NCI-H524 (cell line): ENCODE data around the gene FRMD4A.

Source experiments
- DNase-seq, 2 experiments: peaks; one replicate each; lab custom pipeline; 2025; lab: John Stamatoyannopoulos, UW

FRMD4A gene

DNA sequence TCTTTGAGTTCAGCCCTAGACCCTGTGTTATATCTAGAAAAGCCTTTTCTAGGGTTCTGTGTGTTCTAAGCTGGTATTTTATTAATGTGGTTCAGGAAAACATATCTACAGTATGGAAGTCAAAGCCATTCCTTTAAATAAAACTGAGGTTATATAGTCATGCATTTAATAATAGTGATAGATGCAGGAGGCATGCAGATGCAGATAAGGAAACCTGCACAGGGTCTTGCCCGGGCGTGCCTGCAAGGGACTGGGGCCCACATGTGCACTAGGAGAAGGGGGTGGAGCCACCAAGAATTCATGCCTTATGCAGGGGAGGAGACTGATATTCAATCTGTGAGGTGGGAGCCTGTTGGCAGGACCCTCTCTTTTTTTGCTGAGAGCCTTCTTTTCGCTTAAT lies 572.4 kb downstream of the FRMD4A start:
- DNase-seq: peak in 1 of 2 experiments; percentile 1

DNA sequence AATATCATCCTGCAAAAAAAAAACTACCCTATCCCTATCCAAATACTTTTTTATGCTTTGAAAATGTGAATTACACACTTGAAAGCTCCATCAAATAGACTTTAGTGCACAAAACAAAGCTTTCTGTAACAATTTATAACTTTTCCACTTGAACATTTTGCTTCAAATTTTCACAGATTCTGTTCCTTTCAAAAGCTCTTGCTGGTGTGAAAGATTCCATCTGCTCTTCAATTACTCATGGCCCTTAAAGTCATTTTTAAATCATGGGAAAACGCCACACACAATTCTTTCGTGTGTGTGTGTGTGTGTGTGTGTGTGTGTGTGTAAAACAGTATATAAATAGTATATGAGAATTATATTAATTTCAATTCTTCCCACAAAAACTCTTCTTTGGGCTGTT lies 576.4 kb downstream of the FRMD4A start:
- DNase-seq: no peak

DNA sequence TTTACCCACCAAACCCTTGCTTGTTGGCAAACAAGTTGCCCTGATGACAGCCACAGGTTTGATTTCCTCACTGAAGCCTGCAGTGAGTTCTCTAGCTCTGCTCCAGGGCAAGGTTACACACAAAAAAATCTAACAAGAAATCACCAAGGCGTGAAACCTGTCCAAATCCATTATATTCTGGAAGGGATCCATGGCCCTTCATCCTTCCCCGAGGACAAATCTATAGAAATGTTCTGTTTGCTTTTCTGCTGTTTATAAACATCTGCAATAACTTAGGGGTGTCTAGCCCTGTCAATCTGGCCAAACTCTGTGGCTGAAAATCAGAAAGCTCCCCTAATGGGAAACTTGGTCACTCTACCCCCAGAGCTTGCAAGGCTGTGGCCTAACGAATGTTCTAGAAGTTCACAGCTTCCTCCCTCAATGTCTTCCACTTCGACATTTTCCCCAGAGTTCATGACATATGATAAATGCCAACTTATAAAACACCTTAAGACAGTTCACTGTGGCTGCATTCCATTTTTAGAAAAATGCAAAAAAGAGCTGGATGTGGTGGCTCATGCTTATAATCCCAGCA lies 579.4 kb downstream of the FRMD4A start:
- DNase-seq: no peak

DNA sequence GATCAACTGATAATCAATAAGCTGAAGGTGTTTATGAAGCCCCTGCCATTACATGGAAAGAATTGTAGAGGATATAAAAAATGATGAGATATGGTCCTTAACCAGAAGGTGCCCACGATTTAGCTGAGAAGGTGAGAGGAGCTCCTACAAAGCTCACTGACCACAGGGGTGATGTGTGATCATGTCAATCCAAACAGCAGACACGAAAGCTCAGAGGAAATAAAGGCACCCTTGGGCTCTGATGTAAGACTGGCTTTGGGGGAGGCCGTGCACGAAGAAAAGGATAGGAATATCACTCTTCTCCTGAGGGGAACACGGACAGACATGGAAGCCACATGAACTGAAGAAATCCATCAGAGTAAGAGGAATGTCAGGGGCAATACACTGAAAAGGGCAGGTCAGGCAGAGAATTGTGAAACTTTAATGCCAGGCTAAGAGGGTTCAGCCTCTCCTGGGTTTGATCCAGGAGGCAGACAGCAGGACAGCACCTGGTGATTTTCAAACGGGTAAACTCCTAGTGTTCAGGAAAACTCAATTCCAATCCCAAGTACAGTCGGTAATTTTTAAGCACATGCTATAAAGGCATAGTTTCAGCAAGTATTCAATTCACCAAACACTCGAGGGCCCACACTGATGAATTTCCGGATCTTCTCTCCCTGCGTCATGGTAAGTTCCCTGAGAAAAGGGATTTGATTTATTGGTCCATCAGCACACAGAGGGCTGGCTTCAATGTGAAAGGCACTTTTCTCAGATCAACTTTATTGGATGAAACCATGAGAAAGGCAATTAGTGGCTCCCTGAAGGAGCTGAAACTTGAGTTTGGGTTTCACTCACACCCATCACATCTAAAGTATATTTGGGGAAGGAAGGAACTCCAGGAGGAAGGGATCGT lies 580.2 kb downstream of the FRMD4A start:
- no peak for DNase-seq

DNA sequence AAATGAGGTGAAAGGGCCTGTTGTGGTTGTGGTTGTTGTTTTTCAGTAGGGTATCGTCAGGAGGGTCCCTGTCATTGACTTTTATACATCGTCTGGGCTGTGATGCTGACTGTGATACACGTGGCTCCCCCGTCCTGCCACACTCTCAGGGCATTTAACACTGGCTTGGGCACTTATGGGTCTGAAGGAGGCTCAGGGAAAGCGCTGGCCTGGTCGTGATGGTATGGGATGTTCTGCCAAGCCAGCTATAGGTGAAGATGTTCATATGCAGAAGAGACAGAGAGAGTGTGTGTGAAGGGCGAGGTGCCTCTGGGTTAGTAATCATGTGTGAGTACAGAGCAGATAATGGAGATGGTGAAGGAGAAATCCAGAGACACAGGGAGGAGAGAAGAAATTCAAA lies 585.5 kb downstream of the FRMD4A start:
- no peak for DNase-seq

DNA sequence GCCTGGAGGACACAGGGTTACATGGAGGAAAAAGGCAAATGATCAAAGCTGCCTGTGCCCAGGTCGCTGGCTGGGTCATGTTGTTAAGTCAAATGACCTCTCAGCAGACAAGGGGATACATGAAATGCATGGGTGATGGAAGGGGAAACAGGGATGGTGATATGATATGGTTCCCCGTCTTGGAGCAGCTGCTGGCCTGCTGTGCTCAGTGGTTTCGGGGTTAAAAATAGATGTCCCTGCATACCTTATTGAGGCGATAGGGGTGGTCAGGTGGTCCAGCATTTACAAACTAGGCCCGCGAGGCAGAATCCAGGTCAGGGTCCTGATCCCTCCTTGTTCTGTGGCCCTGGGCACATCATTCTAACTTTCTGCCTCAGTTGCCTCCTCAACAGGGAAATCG lies 586.8 kb downstream of the FRMD4A start:
- DNase-seq: no peak

DNA sequence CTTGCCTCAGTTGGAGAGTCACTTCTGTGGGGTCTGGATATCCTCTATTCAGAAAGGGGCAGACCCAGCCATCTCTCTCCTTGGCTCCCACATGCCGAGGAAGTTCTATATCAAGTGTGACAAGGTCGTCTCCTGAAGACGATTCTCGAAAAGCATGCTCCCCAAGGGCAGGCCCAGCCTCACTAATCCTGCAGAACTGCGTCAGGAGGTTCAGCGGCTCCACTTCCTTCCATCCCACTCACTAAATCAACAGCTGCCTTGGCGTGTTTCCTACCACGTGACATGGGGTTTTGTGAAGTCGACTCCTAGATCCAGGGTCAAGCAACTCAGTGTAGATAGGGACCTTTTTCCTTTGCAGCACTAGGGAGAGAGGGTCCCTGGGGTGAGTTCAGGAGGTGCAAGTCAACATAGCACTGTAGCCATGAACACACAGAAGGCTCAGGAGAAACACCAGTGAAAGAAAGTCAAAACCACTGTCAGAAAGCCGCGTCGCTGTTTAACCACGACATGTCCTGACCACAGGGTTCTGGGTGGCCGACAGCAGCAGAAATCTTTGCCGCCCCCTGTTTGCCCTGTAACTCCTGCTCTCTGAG lies 587.5 kb downstream of the FRMD4A start:
- no peak for DNase-seq

DNA sequence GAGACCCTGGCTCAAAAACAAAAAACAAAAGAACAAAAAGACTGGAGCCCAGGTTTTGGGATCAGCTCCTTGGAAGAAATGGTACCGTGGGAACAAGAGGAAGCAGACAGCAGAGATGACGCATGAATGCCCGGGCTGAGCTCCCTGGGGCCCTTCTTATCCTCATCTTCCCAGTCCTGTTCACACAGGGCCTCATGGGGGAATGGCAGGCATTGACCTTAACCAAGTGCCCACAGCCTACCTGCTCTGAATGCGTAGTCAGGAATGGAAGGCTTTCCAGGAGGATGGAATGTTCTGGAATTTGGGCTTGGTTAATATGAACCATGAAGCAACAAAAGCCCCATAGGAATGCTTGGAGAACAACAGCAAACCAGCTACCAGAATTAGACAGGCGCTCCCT lies 589.3 kb downstream of the FRMD4A start:
- no peak for DNase-seq

DNA sequence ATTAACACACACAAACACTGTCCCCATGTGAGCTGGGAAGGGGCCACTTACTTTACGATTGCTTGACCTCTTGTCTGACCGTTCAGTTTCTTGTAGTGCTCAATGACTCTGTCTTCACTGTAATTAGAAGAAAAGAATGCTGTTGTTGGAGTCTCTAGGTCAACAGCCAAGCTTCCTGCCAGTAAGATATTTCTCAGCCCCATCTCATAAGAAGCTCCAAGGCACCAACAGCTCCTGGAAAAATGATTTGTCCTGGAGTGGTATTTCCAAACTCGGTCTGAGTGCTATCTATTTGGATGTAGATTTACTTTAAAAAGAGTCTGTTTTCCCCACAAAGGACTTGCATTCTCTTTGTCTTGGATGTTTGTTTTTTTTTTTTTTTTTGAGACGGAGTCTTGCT lies 590.3 kb downstream of the FRMD4A start:
- no peak for DNase-seq

DNA sequence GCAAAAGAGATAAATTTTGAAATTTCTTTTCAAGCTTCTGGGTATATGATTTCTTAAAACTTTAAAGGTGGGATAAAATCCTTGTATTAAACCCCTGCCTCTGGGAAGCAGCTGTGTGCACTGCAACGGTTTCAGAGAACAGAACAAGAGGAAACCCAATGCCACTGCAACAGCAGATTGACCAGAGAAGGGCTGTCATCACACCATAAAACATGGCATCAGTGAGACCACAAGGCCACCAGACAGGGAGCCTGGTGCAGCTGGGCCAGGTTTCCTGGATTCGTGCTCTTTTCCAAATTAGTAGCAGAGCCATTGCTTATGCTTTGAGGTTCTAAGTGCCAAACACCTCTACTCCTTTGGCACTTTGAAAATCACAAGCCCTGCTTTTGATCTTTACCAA lies 591.5 kb downstream of the FRMD4A start:
- no peak for DNase-seq

DNA sequence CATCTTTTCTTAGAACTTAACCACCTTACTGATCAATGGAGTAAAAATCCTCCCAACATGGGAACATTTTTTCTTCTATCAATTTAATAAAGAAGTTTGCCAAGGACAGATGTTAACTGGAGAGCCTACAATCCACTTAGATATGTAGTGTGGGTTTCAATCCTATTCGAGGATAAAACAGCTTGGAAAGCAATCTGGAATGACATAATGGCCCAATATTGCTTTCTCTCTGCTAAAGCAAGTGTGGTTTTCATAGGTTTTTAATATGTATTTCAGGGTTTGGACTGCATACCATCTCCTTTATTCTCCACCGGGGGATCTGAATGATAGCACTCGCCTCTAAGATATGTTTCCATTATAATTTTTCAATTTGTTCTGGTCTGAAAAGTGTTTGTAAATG lies 594.2 kb downstream of the FRMD4A start:
- DNase-seq: peak in 1 of 2 experiments; percentile 31

DNA sequence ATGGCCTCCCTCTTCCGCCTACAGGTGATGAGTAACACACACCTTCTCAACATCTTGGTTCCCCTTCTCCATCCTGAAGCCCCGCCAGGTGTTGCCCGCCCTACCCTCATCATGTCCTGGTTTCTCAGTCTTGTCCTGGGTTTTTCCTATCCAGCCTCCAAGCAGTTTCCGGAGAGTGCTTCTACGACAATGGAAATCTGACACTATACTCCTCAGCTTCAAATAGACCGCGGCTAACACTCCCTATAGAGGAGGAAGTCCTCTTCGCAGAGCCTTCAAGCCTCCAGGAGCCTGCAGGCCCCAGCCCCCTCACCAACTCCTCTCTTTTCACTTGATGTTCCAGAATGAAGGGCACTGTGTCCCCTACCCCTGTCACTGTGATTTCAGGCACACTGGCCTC lies 596.6 kb downstream of the FRMD4A start:
- no peak for DNase-seq

DNA sequence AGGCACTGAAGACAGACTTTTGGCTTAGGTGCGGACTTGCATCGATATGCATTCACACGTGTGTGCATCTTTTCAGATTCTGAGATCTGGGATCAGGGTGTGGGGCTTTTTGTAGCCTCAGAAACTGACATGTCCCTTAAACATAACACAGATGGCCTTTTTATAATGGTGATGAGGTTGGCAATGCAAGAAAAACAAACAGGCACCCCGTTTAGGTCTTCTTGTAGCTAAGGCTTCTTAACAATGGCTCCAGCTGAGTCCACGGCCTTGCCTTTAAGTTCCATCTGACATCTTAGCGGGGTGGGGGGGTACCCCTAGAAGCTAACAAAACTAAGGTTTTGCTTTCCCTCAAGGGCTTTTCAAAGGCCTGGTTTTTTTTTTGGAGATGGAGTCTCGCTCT lies 597.7 kb downstream of the FRMD4A start:
- DNase-seq: no peak

DNA sequence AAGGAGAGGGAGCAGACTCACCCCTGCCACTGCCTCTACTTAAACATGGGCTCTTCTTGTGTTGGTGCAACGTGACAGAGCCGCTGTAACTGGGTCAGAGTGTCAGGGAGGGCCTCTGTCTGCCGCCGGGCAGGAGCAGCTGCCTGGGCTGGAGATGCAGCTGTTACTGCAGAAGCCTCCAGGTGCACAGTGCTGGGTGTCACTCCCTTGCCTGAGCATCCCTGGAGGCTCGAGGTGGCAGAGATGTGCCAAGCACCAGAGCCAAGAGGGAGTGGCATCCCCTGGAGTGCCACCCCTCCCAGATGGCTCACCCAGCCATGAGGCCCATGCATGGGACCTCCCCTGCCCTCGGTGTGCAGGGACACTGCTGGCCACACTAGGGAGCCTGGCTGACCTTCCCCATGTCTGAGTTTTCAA lies 598.3 kb downstream of the FRMD4A start:
- peak in 1 of 2 experiments; percentile 33 for DNase-seq

DNA sequence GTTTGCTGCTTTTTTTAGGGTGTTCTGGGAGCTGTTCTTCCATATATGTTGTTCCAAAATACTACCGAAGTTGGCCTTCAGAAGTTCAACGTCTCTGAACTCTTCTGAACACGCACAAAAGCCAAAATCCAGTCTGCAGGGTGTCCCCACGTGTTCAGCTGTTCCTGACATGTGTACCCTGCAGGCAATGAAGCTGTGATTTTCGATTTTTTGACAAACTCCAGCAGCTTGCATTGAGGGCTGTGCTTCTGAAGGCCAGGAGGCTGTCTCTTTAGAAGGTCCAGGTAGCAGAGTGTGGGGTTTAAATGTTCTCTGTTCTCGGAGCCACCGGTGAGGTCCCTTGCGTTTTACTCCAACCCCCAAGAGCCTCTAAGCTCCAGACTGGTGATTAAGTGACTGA lies 598.9 kb downstream of the FRMD4A start:
- no peak for DNase-seq

DNA sequence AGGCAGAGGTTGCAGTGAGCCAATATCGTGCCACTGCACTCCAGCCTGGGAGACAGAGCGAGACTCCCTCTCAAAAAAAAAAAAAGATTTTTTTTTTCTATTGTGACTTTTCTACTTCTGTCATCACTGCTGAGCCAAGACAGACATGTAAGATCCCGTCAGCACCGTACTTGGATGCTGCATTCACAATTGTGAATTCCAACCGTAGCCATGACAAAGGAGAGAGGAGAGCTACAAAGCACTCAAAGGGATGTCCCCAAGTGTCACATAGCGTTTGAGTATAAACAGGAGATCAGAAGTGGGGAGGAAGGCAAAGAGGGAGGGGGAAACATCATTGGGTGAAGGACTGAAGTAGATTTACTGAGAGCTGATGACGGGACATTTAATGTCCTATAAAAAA lies 599.8 kb downstream of the FRMD4A start:
- no peak for DNase-seq

DNA sequence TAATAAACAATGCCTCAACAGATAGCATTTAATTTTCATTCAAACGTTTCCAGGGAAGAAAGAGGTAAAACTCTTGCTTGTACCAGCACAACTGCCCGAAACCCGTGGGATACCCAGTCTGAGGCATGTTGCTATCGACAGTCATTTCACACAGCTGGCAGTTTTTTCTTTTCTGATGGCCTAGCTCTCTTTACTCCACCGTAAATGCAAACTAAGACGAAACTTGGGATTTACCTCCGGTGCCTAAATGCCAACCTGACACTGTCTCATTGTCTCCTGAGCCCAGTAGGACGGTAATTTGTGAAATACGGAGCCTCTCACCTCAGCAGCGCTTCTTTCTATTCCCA lies 600.4 kb downstream of the FRMD4A start:
- no peak for DNase-seq

DNA sequence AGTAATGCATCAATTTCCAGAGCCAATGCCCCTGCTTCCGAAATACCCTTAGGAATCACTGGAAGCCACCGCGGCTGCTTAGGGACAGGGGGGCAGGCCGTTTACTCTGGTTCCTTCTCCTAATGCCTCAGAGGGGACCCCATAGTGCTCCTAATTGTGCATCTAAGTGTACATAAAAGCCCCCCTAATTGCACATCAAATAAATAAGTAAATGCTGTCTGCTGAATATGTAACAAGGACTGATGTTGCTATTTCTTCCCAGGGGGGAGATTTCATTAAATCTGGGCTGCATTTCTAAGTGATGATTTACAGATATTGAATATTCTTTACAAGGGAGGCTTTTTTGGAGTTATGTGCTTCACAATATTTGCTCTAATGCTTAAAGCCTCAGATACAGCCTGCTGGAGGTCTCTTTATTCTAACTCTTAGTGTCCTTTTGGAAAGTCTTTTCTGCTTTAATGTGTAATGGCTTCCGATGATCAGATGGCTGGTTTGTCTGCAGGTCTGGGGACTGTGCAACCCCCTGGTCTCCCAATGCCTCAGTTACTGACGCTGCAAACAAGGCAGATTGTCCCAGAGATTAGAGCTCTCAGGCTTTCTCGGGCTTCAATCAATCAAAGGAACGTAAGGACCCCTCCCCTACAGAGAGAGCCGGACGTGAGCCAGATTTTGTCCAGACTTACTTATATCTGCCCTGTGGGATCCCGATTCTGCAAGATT lies 601.0 kb downstream of the FRMD4A start:
- no peak for DNase-seq

DNA sequence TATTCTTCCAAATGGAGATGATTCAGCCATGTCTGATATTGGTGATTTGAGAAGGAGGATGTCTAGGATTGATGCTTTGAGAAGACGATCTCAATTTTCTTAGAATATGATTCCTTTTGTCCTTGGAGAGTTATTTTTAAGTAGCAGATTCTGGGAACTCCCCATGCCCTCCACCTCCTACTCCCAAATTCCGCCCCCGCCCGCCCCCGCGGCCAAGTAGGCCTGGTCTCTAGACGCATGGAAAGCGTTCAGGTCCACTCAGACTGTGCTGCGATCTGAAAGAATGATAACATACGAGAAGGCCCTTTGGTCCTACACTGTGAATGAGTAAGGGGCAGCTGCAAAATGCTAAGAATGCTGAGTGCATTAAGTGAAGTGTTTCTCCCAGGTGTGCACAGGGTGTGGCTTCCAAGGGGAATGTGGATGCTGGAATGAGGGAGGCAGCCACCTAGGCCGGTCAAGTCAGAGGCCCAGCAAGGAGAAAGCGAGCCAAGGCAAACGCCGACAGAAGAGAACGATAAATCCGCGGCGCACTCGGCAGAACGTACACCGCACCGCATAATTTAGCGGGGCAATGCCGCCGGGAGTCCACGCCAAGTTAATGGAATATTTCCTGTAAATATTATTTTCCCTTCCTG lies 601.7 kb downstream of the FRMD4A start:
- DNase-seq: no peak

DNA sequence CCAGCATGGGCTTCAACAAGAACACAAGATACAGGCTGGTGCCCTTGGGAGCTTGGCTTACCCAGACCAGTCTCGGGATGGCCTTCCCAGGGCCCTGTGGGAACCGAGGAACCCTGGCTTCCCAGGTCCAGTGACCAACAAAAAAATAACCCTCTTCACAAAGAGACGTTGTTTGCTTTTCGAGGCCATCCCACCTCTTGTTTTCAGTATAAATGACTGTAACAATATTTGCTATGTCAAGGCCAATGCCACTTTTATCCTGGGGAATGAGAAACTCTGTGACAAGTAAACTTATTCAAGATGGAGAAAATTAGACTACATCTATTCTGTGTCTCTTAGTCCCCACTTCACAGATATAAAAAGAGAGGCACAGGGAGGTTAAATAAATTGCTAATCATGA lies 605.1 kb downstream of the FRMD4A start:
- no peak for DNase-seq

DNA sequence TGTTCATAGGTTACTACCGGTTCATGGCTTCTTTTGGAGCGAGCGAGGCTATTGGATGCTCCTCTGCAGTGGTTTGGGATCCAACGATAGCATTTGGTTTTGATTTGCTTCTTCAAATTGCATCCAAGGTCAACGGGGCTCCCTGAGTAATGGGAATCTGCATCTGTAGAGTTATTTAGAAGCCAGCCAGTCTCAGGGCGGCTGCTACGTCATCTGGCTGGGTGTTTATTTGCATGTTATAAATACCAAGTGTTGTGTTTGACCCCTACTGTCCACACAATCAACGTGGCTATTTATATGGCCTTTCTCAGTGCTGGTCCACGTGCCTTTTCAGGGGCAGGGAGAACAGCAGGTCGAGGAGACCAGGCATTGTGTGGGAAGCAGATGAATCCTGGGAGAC lies 606.2 kb downstream of the FRMD4A start:
- DNase-seq: no peak
